ENCODE measurements around the gene FAM25G.
"Not testable (repeated sequence)": the region's sequence is repeated elsewhere in the genome, so short reads cannot be mapped to it uniquely, and the experiment has no call there.

- not testable (repeated sequence) for TF ChIP-seq RFX1 (IDR thresholded peaks at IDR 0.05); GATAD2A (IDR thresholded peaks at IDR 0.05); USF1 (CRISPR knock-in tag; IDR thresholded peaks at IDR 0.05); XRCC5 (IDR thresholded peaks at IDR 0.05; ENCODE audit: low read depth, low read length); CTCF (IDR thresholded peaks at IDR 0.05 in 2 of 3, conservative IDR thresholded peaks at IDR 0.05 in 1 of 3; ENCODE audit: insufficient read depth in 2 of 3, low read depth in 1 of 3, low read length in 3 of 3); TCF3 (CRISPR knock-in tag; IDR thresholded peaks at IDR 0.05); GABPA (tag; conservative IDR thresholded peaks at IDR 0.05; ENCODE audit: low read depth); RNF2 (IDR thresholded peaks at IDR 0.05); MXD1 (CRISPR knock-in tag; IDR thresholded peaks at IDR 0.05; ENCODE audit: borderline replicate concordance, poor library complexity, severe bottlenecking)
These were observed 6.7 kb downstream of the FAM25G start for GRCh38 chr10:47484786-47485185.

All from K562 (cell line).